ENCODE results near the gene DGKB. TPM values are rescaled to one million over a fixed set of nuclear protein-coding genes. Genes with fewer than 3 reads are reported as not detected.

Gene DGKB
- total RNA-seq, 1 donor from 2014 or later = 0.32 TPM

DNA sequence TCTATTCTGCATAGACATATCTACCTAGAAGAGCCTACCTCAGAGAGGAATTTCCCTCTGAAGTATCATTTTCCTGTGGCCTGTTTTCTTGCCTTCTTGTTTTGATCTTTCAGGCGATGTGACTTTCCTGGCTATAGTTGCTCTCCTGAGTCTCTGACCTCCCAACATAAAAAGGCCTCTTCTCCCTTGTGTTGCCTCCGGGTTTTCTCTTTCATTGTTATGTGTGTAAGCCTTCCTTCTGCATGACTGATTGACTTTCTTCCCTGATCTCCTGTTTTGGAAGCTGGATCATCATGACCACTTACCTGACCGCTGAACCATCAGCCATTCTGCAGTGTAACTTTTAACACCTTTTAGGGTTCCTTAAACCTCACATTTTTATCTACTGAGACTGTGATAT, 471.6 kb downstream of the DGKB start:
- no peak for DNase-seq (ENCODE audit: extremely low spot score, unreplicated experiment)
- H3K4me1 Mint-ChIP-seq (ENCODE audit: unreplicated experiment) = no peaks in the 10 kb centered on the region
- H3K27me3 Mint-ChIP-seq (ENCODE audit: unreplicated experiment) = no peaks in the 10 kb centered on the region
- peaks cover 7% of the 10 kb centered on the region for H3K9me3 Mint-ChIP-seq (ENCODE audit: unreplicated experiment)
- H3K36me3 Mint-ChIP-seq (ENCODE audit: unreplicated experiment) = no peaks in the 10 kb centered on the region
- H3K4me3 Mint-ChIP-seq (ENCODE audit: unreplicated experiment) = no peak overlapping the region
- H3K27ac Mint-ChIP-seq (ENCODE audit: unreplicated experiment) = no peak overlapping the region
- TF ChIP-seq CTCF (IDR thresholded peaks at IDR 0.05) = no peak

DNA sequence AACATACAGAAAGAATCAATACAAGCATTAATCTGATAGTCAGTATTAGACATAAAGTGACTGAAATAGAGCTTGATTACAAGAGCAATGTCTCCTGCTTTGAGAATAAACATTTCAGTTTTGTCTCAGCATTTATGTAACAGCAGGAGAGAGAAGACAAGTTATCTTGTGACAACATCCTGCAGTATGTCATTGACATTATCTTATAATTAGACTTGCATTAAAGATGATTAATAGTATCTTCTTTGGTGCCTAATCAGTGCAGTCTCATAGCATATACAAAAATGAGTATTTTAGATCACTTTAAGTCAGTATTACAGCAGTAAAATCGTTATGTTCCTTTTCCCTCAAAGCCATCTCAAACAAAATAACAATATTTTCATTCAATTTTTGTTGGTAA, 477.0 kb downstream of the DGKB start:
- Mint-ChIP-seq H3K36me3 (ENCODE audit: unreplicated experiment) (no peaks in the 10 kb centered on the region), H3K27me3 (ENCODE audit: unreplicated experiment) (no peaks in the 10 kb centered on the region), H3K9me3 (ENCODE audit: unreplicated experiment) (peaks cover 3% of the 10 kb centered on the region), H3K27ac (ENCODE audit: unreplicated experiment) (no peak overlapping the region), H3K4me3 (ENCODE audit: unreplicated experiment) (no peak overlapping the region), H3K4me1 (ENCODE audit: unreplicated experiment) (no peaks in the 10 kb centered on the region)
- no peak for TF ChIP-seq CTCF (IDR thresholded peaks at IDR 0.05)
- no peak for DNase-seq (ENCODE audit: extremely low spot score, unreplicated experiment)

DNA sequence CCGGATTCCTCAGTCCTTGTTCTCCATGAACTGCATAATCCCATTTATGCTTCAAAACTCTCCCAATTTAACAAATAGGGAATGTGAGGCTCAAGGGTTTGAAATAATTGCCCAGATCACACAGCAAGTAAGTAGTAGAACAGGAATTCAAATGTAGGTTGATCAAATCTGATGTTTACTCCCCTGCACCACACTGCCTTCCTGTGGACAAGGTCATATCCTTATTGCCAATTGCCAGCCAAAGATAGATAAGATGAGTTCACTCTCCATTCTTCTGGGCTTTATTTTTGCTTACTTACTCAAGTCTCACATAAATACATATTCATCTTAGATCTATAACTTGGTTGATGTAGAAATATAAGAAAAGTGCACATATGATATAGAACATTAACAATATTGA, 477.9 kb downstream of the DGKB start:
- no peak for DNase-seq (ENCODE audit: extremely low spot score, unreplicated experiment)
- H3K27ac Mint-ChIP-seq (ENCODE audit: unreplicated experiment) = no peak overlapping the region
- no peak overlapping the region for H3K4me3 Mint-ChIP-seq (ENCODE audit: unreplicated experiment)
- peaks cover 3% of the 10 kb centered on the region for H3K9me3 Mint-ChIP-seq (ENCODE audit: unreplicated experiment)
- no peaks in the 10 kb centered on the region for H3K36me3 Mint-ChIP-seq (ENCODE audit: unreplicated experiment)
- H3K4me1 Mint-ChIP-seq (ENCODE audit: unreplicated experiment) = no peaks in the 10 kb centered on the region
- TF ChIP-seq CTCF (IDR thresholded peaks at IDR 0.05) = no peak
- no peaks in the 10 kb centered on the region for H3K27me3 Mint-ChIP-seq (ENCODE audit: unreplicated experiment)

DNA sequence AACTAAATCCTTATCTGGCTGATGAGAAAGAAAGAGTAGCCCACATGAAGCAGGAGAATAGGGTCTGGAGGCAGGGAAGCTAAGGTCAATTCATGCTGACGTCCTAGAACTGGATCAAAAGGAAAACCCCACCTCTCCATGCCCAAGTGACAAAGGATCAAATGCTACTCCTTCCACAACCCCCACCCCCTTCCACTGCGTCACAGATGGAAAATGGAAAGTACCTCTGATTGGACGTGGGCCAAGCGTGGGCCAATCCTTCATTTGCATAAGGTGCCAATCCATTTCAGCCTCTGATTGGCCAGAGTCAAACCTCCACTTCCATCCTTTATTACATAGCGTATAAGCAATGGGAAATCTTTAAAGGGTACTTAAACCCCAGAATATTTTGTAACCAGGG, 481.8 kb downstream of the DGKB start:
- Mint-ChIP-seq H3K4me3 (ENCODE audit: unreplicated experiment) (no peak overlapping the region), H3K4me1 (ENCODE audit: unreplicated experiment) (no peaks in the 10 kb centered on the region), H3K36me3 (ENCODE audit: unreplicated experiment) (no peaks in the 10 kb centered on the region), H3K27ac (ENCODE audit: unreplicated experiment) (no peak overlapping the region), H3K9me3 (ENCODE audit: unreplicated experiment) (no peaks in the 10 kb centered on the region), H3K27me3 (ENCODE audit: unreplicated experiment) (no peaks in the 10 kb centered on the region)
- TF ChIP-seq CTCF (IDR thresholded peaks at IDR 0.05) = no peak
- DNase-seq (ENCODE audit: extremely low spot score, unreplicated experiment) = no peak

DNA sequence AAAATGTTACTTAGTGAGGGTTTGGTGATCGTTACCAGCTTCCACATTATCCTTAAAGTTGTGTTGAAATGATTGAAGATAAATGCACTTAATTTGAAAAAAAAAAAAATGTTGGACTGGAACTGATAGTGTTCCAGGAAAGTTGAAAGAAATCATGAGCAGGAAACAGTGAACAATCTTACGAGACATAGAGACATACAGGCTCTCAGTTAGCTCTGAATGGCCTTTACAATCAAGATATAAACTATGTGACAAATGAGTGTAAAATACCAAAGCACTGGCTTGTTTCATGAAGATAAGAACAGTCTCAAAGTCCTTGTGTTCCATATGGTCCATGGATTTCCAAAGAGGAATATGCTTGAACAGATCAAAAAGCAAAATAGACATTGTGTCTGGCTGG, 483.0 kb downstream of the DGKB start:
- H3K27ac Mint-ChIP-seq (ENCODE audit: unreplicated experiment) = no peak overlapping the region
- no peak for TF ChIP-seq CTCF (IDR thresholded peaks at IDR 0.05)
- no peaks in the 10 kb centered on the region for H3K9me3 Mint-ChIP-seq (ENCODE audit: unreplicated experiment)
- H3K27me3 Mint-ChIP-seq (ENCODE audit: unreplicated experiment) = no peaks in the 10 kb centered on the region
- H3K36me3 Mint-ChIP-seq (ENCODE audit: unreplicated experiment) = no peaks in the 10 kb centered on the region
- no peak for DNase-seq (ENCODE audit: extremely low spot score, unreplicated experiment)
- H3K4me3 Mint-ChIP-seq (ENCODE audit: unreplicated experiment) = no peak overlapping the region
- no peaks in the 10 kb centered on the region for H3K4me1 Mint-ChIP-seq (ENCODE audit: unreplicated experiment)

Measured in osteocyte (in vitro differentiated cells).